GM21526 (cell line): ENCODE results near the gene NCOA6.
A peak's percentile ranks its signal among the peaks of the same experiment; 100 is the strongest.
"Not testable (repeated sequence)": the region's sequence is repeated elsewhere in the genome, so short reads cannot be mapped to it uniquely, and the experiment has no call there.

Experiments used
- ATAC-seq: cut with Tn5 transposase; IDR thresholded peaks from one replicate; pipeline ENCODE4 v1.9.1; 2021; ENCODE audit warnings: moderate library complexity; ENCODE audit not compliant: unreplicated experiment, low FRiP score

Gene NCOA6

GRCh38 chr20:34729416-34729815 lies 96.0 kb downstream of the NCOA6 start:
- no peak for ATAC-seq

DNA sequence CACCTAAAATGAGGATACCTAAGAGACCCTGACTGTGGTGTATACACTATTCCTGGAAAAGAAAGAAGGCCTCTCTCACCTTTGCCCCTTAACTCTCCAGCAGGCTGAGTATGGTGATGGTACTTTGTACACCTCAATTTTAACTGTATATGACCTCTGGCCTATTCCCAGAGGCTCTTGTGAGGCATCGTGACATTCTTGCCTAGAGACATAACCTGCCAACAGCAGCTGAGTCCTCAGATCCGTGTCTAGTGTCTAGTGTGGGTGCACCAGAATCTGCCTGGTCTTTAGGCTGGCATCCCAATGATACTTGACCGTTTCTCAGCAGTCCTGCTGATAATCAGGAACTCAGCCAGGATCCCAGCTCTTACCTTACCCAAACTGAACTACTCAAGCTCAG lies 101.3 kb downstream of the NCOA6 start:
- ATAC-seq = no peak

DNA sequence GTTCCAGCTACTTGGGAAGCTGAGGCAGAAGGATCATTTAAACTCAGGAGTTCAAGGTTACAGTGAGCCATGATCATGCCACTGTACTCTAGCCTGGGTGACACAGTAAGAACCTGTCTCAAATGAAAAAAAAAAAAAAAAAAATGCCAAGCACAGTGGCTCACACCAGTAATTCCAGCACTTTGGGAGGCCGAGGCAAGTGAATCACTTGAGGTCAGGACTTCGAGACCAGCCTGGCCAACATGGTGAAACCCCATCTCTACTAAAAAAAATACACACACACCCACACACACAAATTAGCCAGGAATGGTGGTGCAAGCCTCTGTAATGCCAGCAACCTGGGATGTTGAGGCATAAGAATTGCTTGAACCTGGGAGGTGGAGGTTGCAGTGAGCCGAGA lies 102.9 kb downstream of the NCOA6 start:
- ATAC-seq = not testable (repeated sequence)

DNA sequence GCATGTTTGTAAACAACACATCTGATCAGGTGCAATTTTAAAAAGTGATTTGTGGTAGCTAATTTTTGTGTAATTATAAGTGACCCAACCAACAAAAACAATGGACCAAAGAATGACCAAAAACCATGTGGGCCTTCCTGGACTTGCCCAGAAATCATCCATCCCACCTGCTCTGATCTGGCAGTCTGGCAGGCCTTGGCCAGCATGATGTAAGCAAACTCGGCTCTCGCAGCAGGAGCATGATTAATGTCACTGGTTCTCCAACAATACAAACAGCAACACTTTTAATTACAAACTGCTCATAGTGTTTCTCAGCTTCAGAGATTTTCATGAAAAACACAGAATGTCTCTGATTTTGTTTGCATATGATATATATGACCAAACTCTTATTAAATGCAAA lies 105.2 kb downstream of the NCOA6 start:
- ATAC-seq = no peak

DNA sequence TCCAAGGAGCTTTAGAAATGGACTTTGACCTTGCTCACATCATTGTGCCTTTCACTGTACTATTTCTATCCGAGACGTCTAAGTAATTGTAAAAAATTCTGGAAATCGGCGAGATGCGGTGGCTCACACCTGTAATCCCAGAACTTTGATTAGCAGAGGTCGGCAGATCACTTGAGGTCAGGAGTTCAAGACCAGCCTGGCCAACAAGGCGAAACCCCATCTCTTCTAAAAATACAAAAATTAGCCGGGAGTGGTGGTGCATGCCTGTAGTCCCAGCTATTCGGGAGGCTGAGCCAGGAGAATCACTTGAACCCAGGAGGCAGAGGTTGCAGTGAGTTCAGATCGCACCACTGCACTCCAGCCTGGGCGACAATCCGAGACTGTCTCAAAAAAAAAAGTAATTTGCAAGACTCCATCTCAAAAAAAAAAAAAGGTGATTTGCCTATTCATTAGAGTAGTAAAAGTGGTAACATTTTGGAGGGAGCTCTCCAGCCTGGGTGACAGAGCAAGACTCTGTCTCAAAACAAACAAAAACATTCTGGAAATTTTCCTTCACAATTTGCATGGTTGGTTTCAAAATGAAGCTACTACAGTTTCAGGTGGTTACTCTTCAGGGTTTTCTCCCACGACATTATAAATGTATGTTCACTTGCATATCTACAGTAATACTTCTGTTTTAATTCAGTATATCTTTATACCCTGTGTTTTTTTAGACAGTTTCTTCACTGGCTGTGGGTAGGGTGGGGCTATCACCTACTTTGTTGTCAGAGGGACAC lies 106.0 kb downstream of the NCOA6 start:
- peak; percentile 65 for ATAC-seq

DNA sequence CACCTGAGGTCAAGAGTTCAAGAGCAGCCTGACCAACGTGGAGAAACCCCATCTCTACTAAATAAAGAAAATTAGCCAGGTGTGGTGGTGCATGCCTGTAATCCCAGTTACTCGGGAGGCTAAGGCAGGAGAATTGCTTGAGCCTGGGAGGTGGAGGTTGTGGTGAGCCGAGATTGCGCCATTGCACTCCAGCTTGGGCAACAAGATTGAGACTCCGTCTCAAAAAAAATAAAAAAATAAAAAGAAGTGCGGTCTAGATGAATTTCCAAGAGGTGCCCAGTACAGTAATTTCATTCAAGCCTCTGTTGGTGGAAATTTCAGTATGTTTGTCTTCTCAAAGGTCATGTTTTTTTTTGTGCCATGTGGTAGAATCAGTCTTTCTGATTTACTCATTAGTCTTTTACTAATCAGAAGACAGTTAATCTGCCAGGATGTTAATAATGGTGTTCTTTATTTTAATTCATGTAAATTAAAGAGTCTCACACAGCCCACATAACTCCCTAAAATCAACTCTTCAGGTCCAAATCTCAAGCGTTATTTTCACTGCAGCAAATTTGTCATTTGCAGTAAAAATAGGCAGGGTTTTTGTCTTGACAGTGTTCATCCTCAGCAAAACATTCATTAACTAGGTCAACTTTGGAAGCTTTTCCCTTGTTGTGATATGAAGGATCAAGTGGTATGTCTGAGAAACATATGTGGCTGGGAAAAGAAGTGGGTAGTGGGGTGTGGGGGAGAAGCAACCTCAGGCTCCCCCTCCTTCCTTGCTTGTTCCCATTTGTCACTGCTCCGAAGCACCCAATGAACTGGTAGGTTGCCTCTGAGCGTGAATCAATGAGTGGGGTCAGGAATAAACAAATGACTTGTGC lies 108.0 kb downstream of the NCOA6 start:
- ATAC-seq = no peak

GRCh38 chr20:34716921-34717229 lies 108.6 kb downstream of the NCOA6 start:
- no peak for ATAC-seq

GRCh38 chr20:34715384-34715783 lies 110.1 kb downstream of the NCOA6 start:
- ATAC-seq = no peak

DNA sequence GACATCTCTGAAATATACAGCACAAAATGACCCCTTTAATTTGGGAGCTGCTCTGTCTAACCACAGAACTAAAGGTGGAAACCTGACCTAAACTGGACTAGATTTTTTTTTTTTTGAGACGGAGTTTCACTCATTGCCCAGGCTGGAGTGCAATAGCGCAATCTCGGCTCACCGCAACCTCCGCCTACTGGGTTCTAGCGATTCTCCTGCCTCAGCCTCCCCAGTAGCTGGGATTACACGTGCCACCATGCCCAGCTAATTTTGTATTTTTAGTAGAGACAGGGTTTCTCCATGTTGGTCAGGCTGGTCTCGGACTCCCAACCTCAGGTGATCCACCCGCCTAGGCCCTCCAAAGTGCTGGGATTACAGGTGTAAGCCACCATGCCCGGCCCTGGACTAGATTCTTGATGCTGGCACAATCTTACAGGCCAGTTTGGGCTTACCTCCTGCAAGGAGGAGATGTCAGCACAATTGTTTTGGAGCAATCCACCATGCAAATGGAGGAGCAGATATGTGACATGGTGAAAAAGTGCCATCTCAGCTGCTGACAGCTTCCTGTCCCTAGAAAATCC lies 111.4 kb downstream of the NCOA6 start:
- not testable (repeated sequence) for ATAC-seq

DNA sequence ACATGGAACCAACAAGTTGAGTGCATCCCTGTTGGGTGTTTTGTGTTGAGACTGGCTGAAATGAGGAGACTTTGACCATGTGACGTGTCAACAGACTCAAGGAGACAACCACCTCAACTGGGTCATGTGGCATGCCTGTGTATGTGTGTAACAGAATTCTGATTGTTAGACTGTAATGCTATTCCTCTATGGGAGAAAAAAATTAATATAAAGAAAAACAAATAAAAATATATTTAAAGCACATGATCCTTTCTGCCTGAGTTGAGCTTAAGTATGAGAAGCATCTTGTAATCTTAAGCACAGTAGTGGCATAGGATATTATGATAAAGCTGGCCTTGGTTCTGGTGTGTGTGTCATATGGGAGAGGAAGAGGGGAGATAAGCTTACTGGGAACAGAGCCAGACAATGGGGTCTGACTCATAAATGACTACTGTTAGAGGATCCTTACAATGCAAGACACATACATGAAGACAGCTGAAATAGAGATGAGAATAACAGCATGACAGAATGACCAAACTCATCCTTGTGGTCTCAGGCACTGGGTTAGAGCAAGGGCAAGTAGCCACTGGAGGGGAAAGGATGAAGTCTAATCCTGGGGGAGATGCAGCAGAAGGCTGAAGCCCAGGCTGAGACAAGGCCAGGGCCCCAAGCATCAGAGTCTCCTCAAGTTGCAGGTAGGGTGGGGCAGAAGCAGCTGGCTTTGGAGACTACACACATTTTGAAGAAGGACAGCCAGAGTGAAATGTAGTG lies 112.1 kb downstream of the NCOA6 start:
- ATAC-seq = no peak

DNA sequence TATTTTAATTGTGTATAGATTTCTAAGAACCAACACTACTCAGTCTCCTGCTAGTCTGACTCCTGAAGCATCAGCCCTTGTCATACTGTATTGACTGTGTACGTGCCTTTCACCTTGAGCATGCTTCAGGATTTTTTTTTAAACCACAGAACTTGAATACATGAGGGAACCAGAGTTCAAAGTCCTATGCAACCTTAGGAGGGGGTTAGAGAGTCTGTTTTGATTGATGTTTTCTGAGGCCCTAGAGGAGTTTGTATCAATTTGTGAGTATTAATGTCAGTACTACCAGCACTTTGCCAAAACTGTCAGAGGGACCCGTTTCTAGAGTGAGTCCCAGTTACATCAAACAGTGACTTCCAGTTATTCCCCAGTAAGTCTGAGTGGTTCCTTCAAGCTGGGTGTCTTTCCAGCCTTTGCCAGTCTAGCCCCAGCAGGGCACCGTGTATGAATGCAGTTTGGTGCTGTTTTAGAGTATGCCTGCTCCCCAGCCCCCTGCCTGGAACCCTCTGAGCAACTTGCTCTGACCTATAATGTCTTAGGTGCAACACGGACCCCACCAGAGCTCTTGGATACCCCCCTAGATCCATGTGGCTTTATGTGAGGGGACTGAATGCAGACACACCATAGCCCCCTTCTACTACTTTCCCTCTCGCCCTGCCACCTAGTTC lies 112.8 kb downstream of the NCOA6 start:
- no peak for ATAC-seq

GRCh38 chr20:34711813-34712430 lies 113.5 kb downstream of the NCOA6 start:
- ATAC-seq = no peak

DNA sequence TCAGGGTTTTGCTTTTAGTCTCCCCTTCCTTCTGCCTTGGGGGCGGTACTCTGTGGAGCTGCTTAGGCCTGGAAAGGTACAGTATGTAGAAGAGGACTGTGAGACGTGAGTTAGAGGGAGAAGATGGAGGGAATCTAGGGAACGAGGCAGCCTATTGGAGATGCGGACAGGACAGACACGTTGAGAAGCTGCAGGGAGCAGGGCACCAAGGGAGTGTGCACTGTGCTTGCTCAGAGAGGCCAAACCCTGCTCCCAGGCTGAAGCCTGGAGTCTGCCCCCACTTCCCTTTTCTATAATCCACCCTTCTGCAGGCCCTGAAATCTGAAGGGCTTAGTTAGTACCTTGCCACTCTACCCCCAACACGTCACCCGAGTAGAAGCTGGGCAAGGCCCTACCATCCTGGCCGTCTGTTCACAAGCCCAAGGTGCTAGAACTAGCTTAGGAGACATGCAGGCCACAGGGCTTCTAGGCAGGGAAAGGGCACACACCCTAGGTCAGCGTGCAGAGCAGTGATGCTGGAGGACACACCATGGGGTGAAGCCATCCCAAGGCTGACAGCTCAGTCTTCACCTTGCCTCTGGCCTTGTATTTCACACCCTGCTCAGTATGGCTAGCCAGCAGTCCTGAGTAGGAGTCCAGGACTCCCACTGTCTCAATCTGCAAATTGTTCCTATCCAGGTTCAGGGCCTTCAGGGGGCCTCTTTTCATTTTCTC lies 114.4 kb downstream of the NCOA6 start:
- ATAC-seq = no peak

GRCh38 chr20:34710568-34710839 lies 114.9 kb downstream of the NCOA6 start:
- no peak for ATAC-seq

- peak; percentile 30 for ATAC-seq
These were observed 115.5 kb downstream of the NCOA6 start for GRCh38 chr20:34709831-34710567.

DNA sequence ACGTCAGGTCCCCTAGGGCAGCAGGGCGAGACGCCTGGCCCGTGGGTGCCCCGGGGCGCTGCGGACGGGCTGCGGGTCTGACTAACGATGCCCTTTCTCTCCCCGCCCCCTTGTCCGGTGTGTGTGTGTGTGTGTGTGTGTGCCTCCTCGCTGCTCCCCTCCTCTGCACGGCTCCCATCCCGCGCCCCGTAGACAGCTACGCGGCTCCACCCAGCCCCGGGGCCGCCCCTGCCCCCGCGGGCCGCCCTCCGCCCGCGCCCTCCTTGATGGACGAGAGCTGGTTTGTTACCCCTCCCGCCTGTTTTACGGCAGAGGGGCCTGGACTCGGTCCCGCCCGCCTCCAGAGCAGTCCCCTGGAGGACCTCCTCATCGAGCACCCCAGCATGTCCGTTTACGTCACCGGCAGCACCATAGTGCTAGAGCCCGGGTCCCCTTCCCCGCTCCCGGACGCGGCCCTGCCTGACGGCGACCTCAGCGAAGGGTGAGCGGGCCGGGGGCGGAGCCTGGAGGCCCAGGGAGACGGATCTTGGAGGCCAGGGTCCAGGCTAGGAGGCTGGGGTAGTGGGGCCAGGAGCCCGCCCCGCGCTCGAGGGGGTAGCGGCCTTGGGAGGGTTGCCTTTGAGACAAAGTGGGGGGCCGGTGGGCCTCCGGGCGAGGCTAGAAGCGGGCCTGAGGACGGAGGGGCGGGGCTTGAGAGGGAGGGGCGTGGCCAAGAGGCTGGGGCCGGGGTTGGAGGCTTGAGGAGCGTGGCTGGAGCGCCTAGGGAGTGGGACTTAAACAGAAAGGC lies 116.2 kb downstream of the NCOA6 start:
- peak; percentile 39 for ATAC-seq

DNA sequence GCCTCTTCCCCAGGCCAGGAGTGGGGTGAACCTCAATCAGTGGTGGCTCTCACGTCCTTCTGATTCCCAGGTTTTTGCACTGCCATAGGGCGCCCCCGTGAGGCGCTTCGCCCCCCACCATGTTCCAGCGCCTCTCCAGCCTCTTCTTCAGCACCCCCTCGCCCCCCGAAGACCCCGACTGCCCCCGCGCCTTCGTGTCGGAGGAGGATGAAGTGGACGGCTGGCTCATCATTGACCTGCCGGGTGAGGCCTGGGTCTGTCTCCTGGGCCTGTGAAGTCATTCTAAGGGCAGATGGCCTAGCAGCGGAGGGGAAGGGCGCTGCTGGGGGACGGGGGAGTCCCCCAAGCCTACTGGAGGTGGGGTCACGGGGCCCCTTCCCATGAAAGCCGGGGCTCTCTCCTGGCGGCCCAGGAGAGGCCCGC lies 116.8 kb downstream of the NCOA6 start:
- peak; percentile 0 for ATAC-seq
